Activated T-helper 17 cell treated with anti-CD3 and anti-CD28 coated beads, Interleukin-2, amount 50 U/mL, for 72 hours (primary cell): ENCODE results near the gene STXBP1. TPM values are rescaled to one million over a fixed set of nuclear protein-coding genes. Genes with fewer than 3 reads are reported as not detected.

ENCODE experiments used
- ATAC-seq: fragments of 150-1000 bp; cut with Tn5 transposase; replicated peaks from 2 replicates; pipeline ENCODE4 v1.10.0; 2021; ENCODE audit warnings: mild to moderate bottlenecking, moderate library complexity
- H3K27ac Mint-ChIP-seq: one replicate; pipeline ENCODE4 v1.8.0; 2022; ENCODE audit warnings: mixed read lengths
- H3K27me3 Mint-ChIP-seq: one replicate; pipeline ENCODE4 v1.8.0; 2022; ENCODE audit warnings: mixed read lengths
- H3K36me3 Mint-ChIP-seq: one replicate; pipeline ENCODE4 v1.8.0; 2022; ENCODE audit warnings: low read depth, mild to moderate bottlenecking, mixed read lengths
- H3K4me1 Mint-ChIP-seq: one replicate; pipeline ENCODE4 v1.8.0; 2022; ENCODE audit warnings: mixed read lengths
- H3K4me3 Mint-ChIP-seq: one replicate; pipeline ENCODE4 v1.8.0; 2022; ENCODE audit warnings: mild to moderate bottlenecking, mixed read lengths
- H3K9me3 Mint-ChIP-seq: one replicate; pipeline ENCODE4 v1.8.0; 2022; ENCODE audit warnings: mixed read lengths
- total RNA-seq, 2 donors: library from RNA; stranded (reverse); gene quantifications; one replicate each; pipeline ENCODE4 v1.2.3, GENCODE V29; 2022

The STXBP1 gene
- total RNA-seq, 2 donors from 2014 or later, result 14.7 to 17.1 TPM

GRCh38 chr9:127676638-127677037 lies 64.6 kb downstream of the STXBP1 start:
- Mint-ChIP-seq H3K27ac (no peak overlapping the region), H3K27me3 (no peaks in the 10 kb centered on the region), H3K4me1 (no peaks in the 10 kb centered on the region), H3K36me3 (peaks cover 9% of the 10 kb centered on the region), H3K9me3 (no peaks in the 10 kb centered on the region), H3K4me3 (no peak overlapping the region)
- ATAC-seq, result no peak

DNA sequence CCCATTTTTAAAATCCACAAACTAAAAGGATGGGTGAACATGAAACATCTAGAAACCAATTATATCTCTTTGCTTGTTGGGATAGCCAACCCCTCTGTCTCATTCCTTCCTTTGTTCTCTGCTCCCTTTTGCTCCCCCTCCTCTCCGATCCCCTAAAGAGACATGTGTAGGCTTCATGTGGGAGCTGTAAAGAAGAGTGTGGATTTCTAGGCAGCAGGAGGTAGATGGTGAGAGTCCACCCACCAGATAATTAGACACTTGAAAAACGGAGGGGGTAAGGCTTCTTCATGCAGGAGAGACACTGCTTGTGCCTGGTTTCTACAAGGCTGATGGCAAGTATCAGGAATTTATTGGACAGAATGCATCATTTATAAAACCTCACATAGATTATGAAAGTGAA lies 67.4 kb downstream of the STXBP1 start:
- Mint-ChIP-seq H3K4me3 (no peak overlapping the region), H3K4me1 (no peaks in the 10 kb centered on the region), H3K9me3 (no peaks in the 10 kb centered on the region), H3K27ac (no peak overlapping the region), H3K36me3 (no peaks in the 10 kb centered on the region), H3K27me3 (no peaks in the 10 kb centered on the region)
- ATAC-seq, result no peak

DNA sequence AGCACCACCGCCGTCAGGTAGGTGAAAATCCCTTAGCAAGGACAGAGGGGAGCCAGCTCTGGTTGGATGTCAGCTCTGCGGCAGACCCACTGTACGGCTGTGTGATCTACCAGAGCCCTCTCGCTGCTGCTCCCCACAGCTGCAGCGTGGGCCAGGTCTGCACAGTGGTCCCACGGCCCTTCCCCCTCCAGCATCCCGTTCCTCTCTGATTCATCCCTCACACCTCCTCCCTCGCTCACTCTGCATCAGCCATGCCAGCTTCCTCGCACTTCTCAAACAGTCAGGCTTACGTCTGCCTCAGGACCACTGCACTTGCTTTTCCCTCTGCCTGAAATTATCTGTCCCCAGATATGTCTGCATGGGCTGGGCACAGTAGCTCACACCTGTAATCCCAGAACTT lies 68.1 kb downstream of the STXBP1 start:
- Mint-ChIP-seq H3K9me3 (no peaks in the 10 kb centered on the region), H3K4me3 (no peak overlapping the region), H3K36me3 (no peaks in the 10 kb centered on the region), H3K27ac (no peak overlapping the region), H3K27me3 (no peaks in the 10 kb centered on the region), H3K4me1 (no peaks in the 10 kb centered on the region)
- no peak for ATAC-seq

DNA sequence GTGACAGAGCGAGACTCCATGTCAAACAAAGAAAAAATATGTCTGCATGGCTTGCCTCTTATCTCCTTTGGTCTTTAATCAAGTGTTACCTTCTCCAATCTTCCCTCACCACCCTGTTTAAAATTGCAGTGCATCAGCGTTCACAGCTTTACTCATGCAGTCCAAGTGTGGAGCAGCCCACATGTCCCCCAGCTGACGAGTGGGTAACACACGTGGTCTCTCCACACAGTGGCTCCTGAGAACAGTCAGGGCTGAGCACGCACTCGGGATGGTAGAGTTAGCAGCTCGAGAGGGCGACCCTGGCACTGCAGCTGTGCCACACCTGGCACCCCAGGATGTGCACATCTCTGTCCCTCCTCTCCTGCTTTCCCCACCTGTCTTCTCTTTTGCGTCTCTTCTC lies 68.8 kb downstream of the STXBP1 start:
- H3K4me3 Mint-ChIP-seq, result no peak overlapping the region
- H3K36me3 Mint-ChIP-seq, result no peaks in the 10 kb centered on the region
- H3K4me1 Mint-ChIP-seq, result no peaks in the 10 kb centered on the region
- H3K27me3 Mint-ChIP-seq, result no peaks in the 10 kb centered on the region
- H3K27ac Mint-ChIP-seq, result no peak overlapping the region
- no peaks in the 10 kb centered on the region for H3K9me3 Mint-ChIP-seq
- no peak for ATAC-seq

DNA sequence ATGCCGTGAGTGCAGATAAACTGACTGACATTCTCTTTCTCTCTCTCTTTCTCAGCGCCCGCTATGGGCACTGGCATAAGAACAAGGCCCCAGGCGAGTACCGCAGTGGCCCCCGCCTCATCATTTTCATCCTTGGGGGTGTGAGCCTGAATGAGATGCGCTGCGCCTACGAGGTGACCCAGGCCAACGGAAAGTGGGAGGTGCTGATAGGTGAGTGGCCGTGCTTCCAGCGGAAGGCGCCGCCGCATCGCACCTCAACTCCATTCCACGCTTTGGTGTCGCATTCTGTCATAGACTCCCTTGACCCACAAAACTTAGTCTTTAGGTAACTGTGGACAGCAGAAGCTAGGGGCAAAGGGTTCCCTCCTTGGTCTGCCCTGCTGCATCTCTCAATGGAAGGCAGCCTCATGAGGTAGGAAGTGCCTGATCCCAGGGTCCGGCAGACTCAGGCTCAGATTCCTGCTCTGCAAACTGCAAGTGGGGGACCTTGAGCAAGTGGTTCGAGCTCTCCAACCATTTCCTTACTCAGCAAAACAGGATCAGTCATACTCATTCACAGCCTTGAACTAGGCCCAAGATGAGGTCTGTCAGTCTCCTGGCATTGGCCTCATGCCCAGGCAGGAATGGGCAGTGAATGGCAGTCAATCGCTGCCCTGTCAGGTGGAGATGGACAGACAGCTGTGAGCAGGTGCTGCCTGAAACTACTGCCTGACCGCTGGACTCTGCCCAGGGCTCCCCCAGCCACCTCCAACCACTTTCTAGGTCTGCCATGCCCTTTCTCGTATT lies 70.5 kb downstream of the STXBP1 start:
- Mint-ChIP-seq H3K36me3 (no peaks in the 10 kb centered on the region), H3K4me3 (no peak overlapping the region), H3K27me3 (no peaks in the 10 kb centered on the region), H3K4me1 (no peaks in the 10 kb centered on the region), H3K9me3 (no peaks in the 10 kb centered on the region), H3K27ac (no peak overlapping the region)
- no peak for ATAC-seq

GRCh38 chr9:127683723-127684122 lies 71.6 kb downstream of the STXBP1 start:
- no peaks in the 10 kb centered on the region for H3K4me1 Mint-ChIP-seq
- no peaks in the 10 kb centered on the region for H3K27me3 Mint-ChIP-seq
- H3K4me3 Mint-ChIP-seq, result no peak overlapping the region
- H3K27ac Mint-ChIP-seq, result no peak overlapping the region
- H3K36me3 Mint-ChIP-seq, result no peaks in the 10 kb centered on the region
- ATAC-seq, result no peak
- H3K9me3 Mint-ChIP-seq, result no peaks in the 10 kb centered on the region

GRCh38 chr9:127684576-127684975 lies 72.5 kb downstream of the STXBP1 start:
- Mint-ChIP-seq H3K9me3 (no peaks in the 10 kb centered on the region), H3K4me1 (no peaks in the 10 kb centered on the region), H3K27me3 (no peaks in the 10 kb centered on the region), H3K4me3 (no peak overlapping the region), H3K27ac (no peak overlapping the region), H3K36me3 (no peaks in the 10 kb centered on the region)
- no peak for ATAC-seq

DNA sequence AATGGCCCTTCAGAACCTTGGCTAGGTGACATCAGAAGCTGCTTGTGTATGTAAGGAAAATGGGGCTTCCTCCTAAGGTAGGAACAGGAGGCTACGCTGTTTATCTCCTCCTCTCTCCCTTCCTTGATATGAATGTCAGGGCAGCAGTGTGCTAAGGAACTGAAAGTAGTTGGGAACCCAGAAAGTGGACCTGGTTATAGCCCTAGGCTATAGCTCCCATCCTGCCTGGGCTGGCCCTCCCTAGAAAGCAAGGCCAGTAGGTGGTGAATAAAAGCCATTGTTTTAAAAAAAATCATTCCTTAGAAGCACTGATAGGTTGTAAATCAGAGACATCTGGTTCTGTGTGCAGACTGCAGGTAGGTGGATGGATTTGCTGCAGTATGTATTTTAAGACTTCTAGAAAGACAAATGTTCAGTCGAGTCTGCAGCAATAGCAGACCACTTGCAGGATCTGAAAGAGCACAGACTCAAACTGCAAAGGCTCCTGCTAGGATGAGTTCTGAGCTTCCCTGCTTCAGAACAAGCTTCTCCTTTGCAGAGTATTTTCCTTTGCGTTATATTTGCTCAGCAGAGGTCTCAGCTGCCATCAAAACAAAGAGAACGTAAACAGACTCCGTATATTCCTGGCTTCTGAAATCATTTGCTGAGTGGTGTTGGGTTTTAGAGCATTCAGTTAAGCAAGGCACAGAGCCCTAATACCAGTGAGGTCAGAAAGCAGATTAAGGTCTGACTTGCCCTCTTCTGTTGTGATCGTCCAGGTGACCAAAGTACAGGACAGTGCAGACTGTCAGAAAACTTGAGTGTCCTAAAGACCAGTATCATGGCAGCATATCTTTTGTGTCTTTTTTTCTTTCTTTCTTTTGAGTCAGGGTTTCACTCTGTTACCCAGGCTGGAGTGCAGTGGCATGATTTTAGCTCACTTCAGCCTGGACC lies 74.7 kb downstream of the STXBP1 start:
- H3K36me3 Mint-ChIP-seq, result no peaks in the 10 kb centered on the region
- no peak overlapping the region for H3K27ac Mint-ChIP-seq
- H3K4me1 Mint-ChIP-seq, result no peaks in the 10 kb centered on the region
- H3K4me3 Mint-ChIP-seq, result no peak overlapping the region
- no peak for ATAC-seq
- H3K27me3 Mint-ChIP-seq, result no peaks in the 10 kb centered on the region
- no peaks in the 10 kb centered on the region for H3K9me3 Mint-ChIP-seq

- H3K4me1 Mint-ChIP-seq, result no peaks in the 10 kb centered on the region
- no peak overlapping the region for H3K27ac Mint-ChIP-seq
- H3K4me3 Mint-ChIP-seq, result no peak overlapping the region
- ATAC-seq, result no peak
- H3K36me3 Mint-ChIP-seq, result no peaks in the 10 kb centered on the region
- H3K27me3 Mint-ChIP-seq, result no peaks in the 10 kb centered on the region
- no peaks in the 10 kb centered on the region for H3K9me3 Mint-ChIP-seq
Measured at GRCh38 chr9:127689329-127690000, 77.4 kb downstream of the STXBP1 start.

DNA sequence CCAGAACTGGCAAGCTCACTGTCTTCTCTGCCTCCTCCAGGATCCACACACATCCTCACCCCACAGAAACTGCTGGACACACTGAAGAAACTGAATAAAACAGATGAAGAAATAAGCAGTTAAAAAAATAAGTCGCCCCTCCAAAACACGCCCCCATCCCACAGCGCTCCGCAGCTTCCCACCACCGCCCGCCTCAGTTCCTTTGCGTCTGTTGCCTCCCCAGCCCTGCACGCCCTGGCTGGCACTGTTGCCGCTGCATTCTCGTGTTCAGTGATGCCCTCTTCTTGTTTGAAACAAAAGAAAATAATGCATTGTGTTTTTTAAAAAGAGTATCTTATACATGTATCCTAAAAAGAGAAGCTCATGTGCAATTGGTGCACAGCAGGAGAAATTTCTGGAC lies 78.7 kb downstream of the STXBP1 start:
- no peaks in the 10 kb centered on the region for H3K36me3 Mint-ChIP-seq
- H3K4me3 Mint-ChIP-seq, result no peak overlapping the region
- H3K9me3 Mint-ChIP-seq, result no peaks in the 10 kb centered on the region
- H3K4me1 Mint-ChIP-seq, result no peaks in the 10 kb centered on the region
- no peak overlapping the region for H3K27ac Mint-ChIP-seq
- no peaks in the 10 kb centered on the region for H3K27me3 Mint-ChIP-seq
- no peak for ATAC-seq

GRCh38 chr9:127692071-127692470 lies 80.0 kb downstream of the STXBP1 start:
- Mint-ChIP-seq H3K4me1 (no peaks in the 10 kb centered on the region), H3K27me3 (no peaks in the 10 kb centered on the region), H3K27ac (no peak overlapping the region), H3K36me3 (no peaks in the 10 kb centered on the region), H3K9me3 (no peaks in the 10 kb centered on the region), H3K4me3 (no peak overlapping the region)
- ATAC-seq, result no peak

DNA sequence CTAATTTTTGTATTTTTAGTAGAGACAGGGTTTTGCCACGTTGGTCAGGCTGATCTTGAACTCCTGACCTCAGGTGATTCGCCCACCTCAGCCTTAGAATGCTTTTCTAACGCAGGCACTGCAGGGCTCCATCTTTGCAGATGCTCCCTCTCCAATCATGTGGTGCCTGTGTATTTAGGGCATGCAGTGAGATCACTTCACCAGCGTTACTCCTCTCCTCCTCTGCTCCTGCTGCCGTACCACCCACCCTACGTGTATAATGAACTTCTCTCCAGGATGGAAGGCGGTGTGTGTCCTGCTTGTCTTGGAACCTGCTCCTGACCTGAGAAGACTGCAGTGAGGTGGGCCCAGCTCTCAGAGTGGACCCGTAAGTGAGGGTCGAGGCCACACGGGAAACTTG lies 81.1 kb downstream of the STXBP1 start:
- Mint-ChIP-seq H3K27ac (no peak overlapping the region), H3K36me3 (no peaks in the 10 kb centered on the region), H3K27me3 (no peaks in the 10 kb centered on the region), H3K4me1 (no peaks in the 10 kb centered on the region), H3K4me3 (no peak overlapping the region), H3K9me3 (no peaks in the 10 kb centered on the region)
- ATAC-seq, result no peak

GRCh38 chr9:127693697-127694096 lies 81.6 kb downstream of the STXBP1 start:
- Mint-ChIP-seq H3K27ac (no peak overlapping the region), H3K36me3 (no peaks in the 10 kb centered on the region), H3K4me1 (no peaks in the 10 kb centered on the region), H3K27me3 (no peaks in the 10 kb centered on the region), H3K9me3 (no peaks in the 10 kb centered on the region), H3K4me3 (no peak overlapping the region)
- ATAC-seq, result no peak

DNA sequence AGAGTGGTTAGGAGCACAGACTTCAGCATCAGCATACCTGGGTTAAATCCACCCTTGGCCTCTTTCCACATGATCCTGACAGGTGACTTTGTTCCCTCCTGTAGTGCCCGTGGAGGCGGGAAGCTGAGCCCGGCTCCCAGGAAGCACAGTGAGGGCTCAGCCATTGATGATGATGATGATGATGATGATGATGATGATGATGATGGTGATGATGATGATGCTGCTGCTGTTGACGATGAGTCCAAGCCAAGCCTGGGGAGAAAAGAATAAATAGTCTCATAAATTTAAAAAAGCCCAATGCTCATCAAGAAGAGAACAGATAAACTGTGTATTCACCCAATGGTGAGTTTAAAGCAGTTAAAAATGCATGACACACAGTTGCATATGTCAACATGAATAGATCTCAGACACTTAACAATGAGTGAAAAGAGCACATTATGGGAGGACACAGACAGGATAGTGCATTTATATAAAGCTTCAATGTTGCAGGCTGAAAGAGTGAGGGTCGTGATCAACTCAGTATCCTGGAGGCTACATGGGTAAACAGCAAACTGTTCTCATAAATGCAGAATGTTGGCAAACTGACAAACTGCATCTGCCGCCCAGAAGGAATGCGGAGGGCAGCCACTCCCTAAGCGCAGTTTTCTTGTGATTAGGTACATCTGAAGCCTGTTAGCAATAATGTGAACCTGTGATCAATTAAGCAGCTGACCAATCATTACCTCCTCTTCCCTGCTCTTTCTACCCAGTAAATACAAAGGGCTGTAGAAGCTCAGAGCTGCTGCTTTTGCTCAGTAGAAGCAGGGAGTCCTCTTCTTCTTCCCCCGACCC lies 83.0 kb downstream of the STXBP1 start:
- no peak for ATAC-seq
- Mint-ChIP-seq H3K9me3 (no peaks in the 10 kb centered on the region), H3K36me3 (no peaks in the 10 kb centered on the region), H3K4me1 (peaks cover 10% of the 10 kb centered on the region), H3K27me3 (no peaks in the 10 kb centered on the region), H3K27ac (peak overlapping the region; percentile 17), H3K4me3 (no peak overlapping the region)
